GM18505 (cell line): ENCODE measurements around the gene CD55.

ENCODE experiments used
- ATAC-seq: cut with Tn5 transposase; IDR thresholded peaks from one replicate; pipeline ENCODE4 v1.9.1; 2021; ENCODE audit not compliant: unreplicated experiment
- POLR2A ChIP-seq: IDR thresholded peaks from 4 replicates; pipeline ENCODE4 v1.6.1; 2011; ENCODE audit warnings: borderline replicate concordance; ENCODE audit not compliant: insufficient read depth, insufficient read length; ENCODE audit errors: extremely low read depth

CD55 gene

DNA sequence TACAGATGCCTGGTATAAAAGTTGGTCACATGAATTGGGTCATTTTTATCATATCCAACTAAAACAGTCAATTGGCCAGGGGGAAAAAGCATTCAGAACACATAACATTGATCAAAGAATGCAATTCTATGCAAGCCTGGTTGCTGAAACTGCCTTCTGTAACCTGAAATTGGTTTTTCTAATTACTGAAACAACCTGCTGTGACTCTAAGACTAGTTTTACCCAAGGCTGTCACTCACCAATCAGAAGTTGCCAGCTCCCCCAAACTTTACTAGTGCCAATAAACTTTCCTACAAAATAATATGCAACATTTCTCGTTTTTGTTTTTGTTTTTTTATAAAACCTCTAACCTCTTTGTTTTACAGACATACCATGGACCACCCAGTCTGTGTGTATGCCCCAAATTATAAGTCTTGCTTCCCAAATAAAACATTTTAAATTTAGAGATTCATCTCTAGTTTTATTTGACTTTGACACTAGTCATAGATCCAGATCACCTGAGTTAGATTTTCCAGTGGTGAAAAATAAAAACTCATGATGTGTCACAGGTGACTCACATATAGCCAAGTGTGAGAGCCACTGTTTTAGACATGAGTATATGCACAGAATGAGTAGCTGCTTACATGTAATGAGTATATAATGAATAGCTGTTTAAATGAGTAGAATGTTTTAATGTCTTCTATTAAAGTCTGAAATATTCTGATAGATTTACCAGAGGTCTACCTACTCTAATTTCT is 68.4 kb downstream of the CD55 start:
- no peak for TF ChIP-seq POLR2A
- no peak for ATAC-seq

DNA sequence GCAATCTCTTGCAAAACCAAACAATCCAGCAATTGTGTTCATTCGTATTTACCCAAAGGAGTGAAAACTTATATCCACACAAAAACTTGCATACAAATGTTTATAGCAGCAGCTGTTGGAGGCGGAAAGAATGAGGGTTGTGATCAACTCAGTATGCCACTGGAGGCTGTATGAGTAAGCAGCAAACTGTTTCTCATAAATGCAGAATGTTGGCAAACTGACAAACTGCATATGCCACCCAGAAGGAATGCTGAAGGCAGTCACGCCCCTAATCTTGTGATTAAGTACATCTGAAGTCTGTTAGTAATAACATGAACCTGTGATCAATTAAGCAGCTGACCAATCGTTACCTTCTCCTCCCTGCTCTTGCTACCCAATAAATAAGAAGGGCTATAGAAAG is 72.1 kb downstream of the CD55 start:
- no peak for TF ChIP-seq POLR2A
- no peak for ATAC-seq

DNA sequence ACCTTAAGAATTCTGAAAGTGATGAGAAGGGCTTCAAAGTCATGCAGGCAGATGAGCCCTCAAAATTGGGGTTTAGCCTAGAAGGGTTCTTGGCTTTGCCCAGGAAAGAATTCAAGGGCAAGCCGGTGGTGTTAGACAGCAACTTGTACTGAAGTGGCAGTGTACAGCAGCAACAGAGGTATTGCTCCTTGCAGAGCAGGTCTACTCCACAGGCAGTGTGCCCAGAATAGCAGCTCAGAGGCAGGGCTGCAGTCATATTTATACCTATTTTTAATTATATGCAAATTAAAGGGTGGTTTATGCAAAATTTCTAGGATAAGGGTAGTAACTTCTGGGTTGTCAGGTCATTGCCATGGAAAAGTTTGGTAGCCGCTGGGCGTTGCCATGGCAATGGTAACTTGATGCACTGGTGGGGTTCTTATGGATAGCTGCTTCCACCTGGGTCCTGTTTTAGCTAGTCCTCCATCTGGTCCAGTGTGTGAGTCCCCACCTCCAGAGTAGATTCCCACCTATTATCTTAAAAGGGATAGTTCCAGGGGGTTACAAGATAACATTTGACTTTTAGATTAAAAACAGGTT is 74.8 kb downstream of the CD55 start:
- ATAC-seq, result no peak
- no peak for TF ChIP-seq POLR2A

DNA sequence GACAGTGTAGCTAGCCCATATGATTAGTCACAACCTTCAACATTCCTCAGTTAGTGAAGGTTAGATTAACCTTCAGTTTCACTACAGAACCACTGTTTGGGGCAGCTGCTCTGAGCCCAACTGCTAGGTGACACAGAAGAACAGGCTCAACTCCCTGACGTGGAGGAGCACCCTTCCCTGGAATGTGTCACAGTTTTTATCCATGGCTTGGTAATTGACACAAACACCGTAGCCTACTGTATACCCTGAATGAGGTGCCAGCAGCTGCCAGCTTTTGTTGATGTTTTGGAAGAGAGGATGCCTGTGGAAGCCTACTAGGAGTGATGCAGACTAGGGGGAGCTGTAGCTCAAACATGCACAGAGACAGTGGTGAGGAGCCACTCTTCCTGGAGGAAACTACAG is 76.0 kb downstream of the CD55 start:
- TF ChIP-seq POLR2A, result no peak
- ATAC-seq, result no peak

DNA sequence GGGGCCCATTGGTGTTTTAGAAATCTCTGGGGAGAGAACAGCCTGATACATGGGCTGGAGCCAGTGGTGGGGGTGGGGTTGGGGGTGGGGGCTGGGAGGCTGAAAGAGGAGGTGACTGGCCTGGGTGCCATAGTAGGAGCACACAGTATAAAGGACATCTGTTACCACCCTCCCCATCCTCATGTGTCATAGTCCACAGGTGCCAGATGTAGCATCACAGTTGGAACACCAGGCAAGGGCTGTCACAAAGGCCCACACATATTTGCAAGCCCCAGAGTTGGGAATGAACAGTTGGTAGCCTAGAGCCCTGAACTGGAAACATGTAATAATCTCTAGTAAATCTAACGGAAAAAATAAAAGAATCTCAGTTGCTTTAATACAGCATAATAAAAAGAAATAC is 77.5 kb downstream of the CD55 start:
- TF ChIP-seq POLR2A, result no peak

DNA sequence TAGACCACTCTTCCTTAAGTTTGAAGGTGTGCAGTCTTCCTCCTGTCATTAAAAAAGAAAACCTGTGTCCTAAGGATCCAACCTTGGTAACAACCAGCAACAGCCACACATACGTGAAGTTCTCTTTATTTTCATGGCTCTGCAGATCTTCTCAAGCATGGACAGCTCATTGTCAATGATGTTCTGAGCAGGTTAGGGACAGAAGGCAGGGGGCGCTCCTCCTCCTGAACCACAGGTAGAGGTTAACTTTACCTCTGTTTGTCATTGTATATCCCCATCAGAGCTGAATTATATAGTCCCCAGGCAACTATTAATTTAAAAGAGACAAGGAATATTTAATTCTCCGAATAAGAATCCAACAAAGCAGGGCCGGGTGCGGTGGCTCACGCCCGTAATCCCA is 80.1 kb downstream of the CD55 start:
- TF ChIP-seq POLR2A, result no peak
- no peak for ATAC-seq

More for the DNA sequence above, 77.5 kb downstream of the CD55 start:
- no peak for ATAC-seq

DNA sequence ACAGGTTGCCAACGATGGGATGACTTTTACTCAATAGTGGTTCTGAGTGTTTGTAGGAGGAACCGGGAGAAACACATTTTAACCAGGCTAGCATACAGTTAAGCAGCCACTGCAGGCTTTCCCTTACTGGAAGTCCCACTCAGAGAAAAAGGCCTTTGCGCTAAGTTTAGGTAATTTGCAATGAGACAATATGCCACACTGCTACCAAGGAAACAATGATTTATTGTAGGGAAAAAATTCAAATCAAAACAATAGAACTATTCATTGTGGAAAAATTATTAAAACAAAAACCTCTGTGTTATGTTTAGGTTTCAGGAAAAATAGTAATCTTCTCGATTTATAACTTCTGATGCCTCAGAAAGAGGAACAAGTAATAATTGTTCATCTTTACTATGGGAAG is 81.3 kb downstream of the CD55 start:
- ATAC-seq, result no peak

DNA sequence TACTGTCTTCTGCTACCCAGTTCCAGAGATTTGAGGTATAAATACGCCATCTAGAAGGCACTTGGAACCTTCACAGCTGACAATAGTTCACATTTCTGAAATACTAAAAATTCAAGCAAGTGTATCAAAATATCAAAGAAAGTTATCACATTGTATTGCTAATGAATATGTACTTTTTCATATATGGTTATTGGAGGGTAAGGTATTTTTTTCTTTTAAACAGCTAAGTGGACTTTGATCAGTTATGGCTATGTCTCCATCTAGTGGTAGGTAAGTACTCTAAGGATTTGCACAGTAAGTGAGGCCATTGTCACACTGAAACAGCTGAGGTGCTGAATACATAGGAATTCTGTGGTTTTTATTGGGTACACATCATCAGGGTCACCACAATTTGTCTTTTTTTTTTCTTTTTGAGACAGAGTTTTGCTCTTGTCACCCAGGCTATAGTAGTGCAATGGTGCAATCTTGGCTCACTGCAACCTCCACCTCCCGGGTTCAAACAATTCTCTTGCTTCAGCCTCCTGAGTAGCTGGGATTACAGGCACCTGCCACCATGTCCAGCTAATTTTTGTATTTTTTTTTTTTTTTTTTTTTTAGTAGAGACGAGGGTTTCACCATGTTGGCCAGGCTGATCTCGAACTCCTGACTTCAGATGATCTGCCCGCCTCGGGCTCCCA is 83.5 kb downstream of the CD55 start:
- ATAC-seq, result no peak
- no peak for TF ChIP-seq POLR2A

More for the DNA sequence above, 81.3 kb downstream of the CD55 start:
- TF ChIP-seq POLR2A, result no peak

DNA sequence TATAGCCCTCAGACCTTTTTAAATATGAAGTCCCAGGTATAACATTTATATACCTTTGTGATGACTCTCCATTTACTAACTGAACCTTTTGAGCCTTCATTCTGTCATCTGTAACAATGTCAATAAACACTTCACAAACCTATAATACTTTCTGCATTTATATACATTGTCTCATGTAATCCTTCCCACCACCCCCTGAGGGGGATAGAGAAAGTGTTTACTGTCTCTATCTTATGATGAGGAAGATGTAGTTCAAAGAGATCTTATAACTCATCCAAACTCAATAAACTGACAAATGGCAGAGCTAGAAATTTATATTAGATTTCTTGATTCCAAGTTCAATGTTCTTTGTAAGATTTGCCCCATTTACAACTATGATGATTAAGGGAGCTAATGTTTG is 84.3 kb downstream of the CD55 start:
- no peak for TF ChIP-seq POLR2A
- ATAC-seq, result no peak

DNA sequence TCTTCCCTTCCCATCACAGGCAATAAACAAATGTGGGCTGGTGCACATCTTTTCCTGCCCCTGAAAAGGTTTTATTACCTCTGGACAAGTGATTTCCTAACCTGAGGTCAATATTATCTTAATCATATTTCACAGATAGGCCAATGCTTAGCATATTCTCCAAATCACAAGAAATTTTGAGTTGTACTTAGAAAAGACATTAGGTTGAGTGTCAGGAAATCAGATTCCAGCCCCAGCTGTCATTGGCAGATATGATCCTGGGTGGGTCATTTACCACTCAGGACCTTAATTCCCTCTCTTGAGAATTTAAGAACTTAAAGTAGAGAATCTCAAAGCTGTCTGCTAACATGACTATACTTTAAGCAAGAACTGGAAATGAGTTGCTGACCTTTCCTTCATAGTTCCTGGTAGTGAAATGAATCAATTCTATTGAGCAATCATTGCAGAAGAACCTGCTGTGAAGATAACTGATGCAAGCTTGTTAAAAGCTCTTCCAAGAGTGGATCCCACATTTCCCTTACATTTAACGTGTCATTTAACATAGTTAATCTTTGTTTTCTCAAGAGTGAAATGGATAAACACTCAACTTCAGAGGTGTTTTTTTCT is 86.3 kb downstream of the CD55 start:
- no peak for ATAC-seq
- TF ChIP-seq POLR2A, result no peak
